GM18873 (cell line): Measurements from ENCODE around the gene USP17L17.
"Not testable (repeated sequence)": the region's sequence is repeated elsewhere in the genome, so short reads cannot be mapped to it uniquely, and the experiment has no call there.

Experiments
- ATAC-seq: cut with Tn5 transposase; IDR thresholded peaks from one replicate; pipeline ENCODE4 v1.9.1; 2021; ENCODE audit warnings: mild to moderate bottlenecking, moderate library complexity, moderate number of reproducible peaks; ENCODE audit not compliant: unreplicated experiment, low FRiP score

The USP17L17 gene, protein sequence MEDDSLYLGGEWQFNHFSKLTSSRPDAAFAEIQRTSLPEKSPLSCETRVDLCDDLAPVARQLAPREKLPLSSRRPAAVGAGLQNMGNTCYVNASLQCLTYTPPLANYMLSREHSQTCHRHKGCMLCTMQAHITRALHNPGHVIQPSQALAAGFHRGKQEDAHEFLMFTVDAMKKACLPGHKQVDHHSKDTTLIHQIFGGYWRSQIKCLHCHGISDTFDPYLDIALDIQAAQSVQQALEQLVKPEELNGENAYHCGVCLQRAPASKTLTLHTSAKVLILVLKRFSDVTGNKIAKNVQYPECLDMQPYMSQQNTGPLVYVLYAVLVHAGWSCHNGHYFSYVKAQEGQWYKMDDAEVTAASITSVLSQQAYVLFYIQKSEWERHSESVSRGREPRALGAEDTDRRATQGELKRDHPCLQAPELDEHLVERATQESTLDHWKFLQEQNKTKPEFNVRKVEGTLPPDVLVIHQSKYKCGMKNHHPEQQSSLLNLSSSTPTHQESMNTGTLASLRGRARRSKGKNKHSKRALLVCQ

DNA sequence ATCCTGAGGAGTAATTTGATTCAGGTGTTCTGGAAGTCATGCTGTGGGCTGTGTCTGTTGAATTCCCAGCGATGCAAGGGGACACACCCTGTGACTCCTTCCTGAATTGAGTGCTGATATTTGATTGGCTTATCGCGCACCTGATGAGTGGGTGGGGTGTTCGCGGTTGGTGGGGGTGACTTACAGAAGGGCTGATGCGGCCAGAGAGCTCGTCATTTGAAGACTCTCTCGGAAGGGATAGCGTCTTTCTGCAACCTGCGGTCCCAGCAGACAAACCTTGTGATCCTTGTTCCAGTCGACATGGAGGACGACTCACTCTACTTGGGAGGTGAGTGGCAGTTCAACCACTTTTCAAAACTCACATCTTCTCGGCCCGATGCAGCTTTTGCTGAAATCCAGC lies at the start of gene USP17L17:
USP17L17 (plus strand) TSS at position 301 of the 400 bp plus-strand sequence; CDS start at position 301, 0 bp downstream.
- ATAC-seq: not testable (repeated sequence)

DNA sequence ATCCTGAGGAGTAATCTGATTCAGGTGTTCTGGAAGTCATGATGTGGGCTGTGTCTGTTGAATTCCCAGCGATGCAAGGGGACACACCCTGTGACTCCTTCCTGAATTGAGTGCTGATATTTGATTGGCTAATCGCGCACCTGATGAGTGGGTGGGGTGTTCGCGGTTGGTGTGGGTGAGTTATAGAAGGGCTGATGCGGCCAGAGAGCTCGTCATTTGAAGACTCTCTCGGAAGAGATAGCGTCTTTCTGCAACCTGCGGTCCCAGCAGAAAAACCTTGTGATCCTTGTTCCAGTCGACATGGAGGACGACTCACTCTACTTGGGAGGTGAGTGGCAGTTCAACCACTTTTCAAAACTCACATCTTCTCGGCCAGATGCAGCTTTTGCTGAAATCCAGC lies 33.3 kb upstream of the USP17L17 start, which contains the start of gene USP17L10:
USP17L10 (plus strand) TSS at position 301 of the 400 bp plus-strand sequence; CDS start at position 301, 0 bp downstream.
- ATAC-seq: not testable (repeated sequence)

DNA sequence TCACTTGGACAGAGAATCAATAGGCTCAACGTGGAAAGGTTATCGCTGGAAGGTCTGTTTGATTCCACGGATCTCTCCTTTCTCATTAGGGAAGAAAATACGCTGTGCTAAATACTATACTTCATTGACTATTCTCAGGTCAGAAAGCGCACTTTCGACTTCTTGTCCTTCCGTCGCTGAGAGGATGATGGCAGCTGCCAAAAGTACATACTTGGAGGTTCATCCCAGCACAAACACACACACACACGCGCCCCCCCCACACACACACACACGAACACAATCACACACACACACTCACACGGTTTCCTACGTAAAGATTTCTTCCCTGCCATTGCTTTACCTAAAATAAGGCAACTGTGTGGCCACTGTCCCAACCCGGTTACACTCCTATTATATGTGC lies 29.0 kb upstream of the USP17L17 start:
- ATAC-seq: not testable (repeated sequence)

DNA sequence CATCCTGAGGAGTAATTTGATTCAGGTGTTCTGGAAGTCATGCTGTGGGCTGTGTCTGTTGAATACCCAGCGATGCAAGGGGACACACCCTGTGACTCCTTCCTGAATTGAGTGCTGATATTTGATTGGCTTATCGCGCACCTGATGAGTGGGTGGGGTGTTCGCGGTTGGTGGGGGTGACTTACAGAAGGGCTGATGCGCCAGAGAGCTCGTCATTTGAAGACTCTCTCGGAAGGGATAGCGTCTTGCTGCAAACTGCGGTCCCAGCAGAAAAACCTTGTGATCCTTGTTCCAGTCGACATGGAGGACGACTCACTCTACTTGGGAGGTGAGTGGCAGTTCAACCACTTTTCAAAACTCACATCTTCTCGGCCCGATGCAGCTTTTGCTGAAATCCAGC lies 28.6 kb upstream of the USP17L17 start, which contains the start of gene USP17L11:
USP17L11 (plus strand) TSS at position 301 of the 400 bp plus-strand sequence; CDS start at position 301, 0 bp downstream.
- not testable (repeated sequence) for ATAC-seq

DNA sequence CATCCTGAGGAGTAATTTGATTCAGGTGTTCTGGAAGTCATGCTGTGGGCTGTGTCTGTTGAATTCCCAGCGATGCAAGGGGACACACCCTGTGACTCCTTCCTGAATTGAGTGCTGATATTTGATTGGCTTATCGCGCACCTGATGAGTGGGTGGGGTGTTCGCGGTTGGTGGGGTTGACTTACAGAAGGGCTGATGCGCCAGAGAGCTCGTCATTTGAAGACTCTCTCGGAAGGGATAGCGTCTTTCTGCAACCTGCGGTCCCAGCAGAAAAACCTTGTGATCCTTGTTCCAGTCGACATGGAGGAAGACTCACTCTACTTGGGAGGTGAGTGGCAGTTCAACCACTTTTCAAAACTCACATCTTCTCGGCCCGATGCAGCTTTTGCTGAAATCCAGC lies 23.8 kb upstream of the USP17L17 start, which contains the start of gene USP17L12:
USP17L12 (plus strand) TSS at position 301 of the 400 bp plus-strand sequence; CDS start at position 301, 0 bp downstream.
- not testable (repeated sequence) for ATAC-seq

DNA sequence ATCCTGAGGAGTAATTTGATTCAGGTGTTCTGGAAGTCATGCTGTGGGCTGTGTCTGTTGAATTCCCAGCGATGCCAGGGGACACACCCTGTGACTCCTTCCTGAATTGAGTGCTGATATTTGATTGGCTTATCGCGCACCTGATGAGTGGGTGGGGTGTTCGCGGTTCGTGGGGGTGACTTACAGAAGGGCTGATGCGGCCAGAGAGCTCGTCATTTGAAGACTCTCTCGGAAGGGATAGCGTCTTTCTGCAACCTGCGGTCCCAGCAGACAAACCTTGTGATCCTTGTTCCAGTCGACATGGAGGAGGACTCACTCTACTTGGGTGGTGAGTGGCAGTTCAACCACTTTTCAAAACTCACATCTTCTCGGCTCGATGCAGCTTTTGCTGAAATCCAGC lies 19.1 kb upstream of the USP17L17 start, which contains the start of gene USP17L13:
USP17L13 (plus strand) TSS at position 301 of the 400 bp plus-strand sequence; CDS start at position 301, 0 bp downstream.
- ATAC-seq: not testable (repeated sequence)

DNA sequence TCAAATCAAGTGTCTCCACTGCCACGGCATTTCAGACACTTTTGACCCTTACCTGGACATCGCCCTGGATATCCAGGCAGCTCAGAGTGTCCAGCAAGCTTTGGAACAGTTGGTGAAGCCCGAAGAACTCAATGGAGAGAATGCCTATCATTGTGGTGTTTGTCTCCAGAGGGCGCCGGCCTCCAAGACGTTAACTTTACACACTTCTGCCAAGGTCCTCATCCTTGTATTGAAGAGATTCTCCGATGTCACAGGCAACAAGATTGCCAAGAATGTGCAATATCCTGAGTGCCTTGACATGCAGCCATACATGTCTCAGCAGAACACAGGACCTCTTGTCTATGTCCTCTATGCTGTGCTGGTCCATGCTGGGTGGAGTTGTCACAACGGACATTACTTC lies 13.4 kb upstream of the USP17L17 start:
- not testable (repeated sequence) for ATAC-seq

DNA sequence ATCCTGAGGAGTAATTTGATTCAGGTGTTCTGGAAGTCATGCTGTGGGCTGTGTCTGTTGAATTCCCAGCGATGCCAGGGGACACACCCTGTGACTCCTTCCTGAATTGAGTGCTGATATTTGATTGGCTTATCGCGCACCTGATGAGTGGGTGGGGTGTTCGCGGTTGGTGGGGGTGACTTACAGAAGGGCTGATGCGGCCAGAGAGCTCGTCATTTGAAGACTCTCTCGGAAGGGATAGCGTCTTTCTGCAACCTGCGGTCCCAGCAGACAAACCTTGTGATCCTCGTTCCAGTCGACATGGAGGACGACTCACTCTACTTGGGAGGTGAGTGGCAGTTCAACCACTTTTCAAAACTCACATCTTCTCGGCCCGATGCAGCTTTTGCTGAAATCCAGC lies 9.6 kb upstream of the USP17L17 start, which contains the start of gene USP17L15:
USP17L15 (plus strand) TSS at position 301 of the 400 bp plus-strand sequence; CDS start at position 301, 0 bp downstream.
- not testable (repeated sequence) for ATAC-seq

DNA sequence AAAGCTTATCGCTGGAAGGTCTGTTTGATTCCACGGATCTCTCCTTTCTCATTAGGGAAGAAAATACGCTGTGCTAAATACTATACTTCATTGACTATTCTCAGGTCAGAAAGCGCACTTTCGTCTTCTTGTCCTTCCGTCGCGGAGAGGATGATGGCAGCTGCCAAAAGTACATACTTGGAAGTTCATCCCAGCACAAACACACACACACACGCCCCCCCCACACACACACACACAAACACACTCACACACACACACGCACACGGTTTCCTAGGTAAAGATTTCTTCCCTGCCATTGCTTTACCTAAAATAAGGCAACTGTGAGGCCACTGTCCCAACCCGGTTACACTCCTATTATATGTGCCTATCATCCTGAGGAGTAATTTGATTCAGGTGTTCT lies 5.2 kb upstream of the USP17L17 start:
- not testable (repeated sequence) for ATAC-seq

DNA sequence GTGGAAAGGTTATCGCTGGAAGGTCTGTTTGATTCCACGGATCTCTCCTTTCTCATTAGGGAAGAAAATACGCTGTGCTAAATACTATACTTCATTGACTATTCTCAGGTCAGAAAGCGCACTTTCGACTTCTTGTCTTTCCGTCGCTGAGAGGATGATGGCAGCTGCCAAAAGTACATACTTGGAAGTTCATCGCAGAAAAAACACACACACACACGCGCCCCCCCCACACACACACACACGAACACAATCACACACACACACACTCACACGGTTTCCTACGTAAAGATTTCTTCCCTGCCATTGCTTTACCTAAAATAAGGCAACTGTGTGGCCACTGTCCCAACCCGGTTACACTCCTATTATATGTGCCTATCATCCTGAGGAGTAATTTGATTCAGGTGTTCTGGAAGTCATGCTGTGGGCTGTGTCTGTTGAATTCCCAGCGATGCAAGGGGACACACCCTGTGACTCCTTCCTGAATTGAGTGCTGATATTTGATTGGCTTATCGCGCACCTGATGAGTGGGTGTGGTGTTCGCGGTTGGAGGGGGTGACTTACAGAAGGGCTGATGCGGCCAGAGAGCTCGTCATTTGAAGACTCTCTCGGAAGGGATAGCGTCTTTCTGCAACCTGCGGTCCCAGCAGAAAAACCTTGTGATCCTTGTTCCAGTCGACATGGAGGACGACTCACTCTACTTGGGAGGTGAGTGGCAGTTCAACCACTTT lies 4.4 kb downstream of the USP17L17 start, which contains the start of gene USP17L18:
USP17L18 (plus strand) TSS at position 678 of the 728 bp plus-strand sequence; CDS start at position 678, 0 bp downstream.
- ATAC-seq: not testable (repeated sequence)

DNA sequence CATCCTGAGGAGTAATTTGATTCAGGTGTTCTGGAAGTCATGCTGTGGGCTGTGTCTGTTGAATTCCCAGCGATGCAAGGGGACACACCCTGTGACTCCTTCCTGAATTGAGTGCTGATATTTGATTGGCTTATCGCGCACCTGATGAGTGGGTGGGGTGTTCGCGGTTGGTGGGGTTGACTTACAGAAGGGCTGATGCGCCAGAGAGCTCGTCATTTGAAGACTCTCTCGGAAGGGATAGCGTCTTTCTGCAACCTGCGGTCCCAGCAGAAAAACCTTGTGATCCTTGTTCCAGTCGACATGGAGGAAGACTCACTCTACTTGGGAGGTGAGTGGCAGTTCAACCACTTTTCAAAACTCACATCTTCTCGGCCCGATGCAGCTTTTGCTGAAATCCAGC lies 9.4 kb downstream of the USP17L17 start, which contains the start of gene USP17L19:
USP17L19 (plus strand) TSS at position 301 of the 400 bp plus-strand sequence; CDS start at position 301, 0 bp downstream.
- ATAC-seq: not testable (repeated sequence)

DNA sequence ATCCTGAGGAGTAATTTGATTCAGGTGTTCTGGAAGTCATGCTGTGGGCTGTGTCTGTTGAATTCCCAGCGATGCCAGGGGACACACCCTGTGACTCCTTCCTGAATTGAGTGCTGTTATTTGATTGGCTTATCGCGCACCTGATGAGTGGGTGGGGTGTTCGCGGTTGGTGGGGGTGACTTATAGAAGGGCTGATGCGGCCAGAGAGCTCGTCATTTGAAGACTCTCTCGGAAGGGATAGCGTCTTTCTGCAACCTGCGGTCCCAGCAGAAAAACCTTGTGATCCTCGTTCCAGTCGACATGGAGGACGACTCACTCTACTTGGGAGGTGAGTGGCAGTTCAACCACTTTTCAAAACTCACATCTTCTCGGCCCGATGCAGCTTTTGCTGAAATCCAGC lies 14.1 kb downstream of the USP17L17 start, which contains the start of gene USP17L20:
USP17L20 (plus strand) TSS at position 301 of the 400 bp plus-strand sequence; CDS start at position 301, 0 bp downstream.
- not testable (repeated sequence) for ATAC-seq

DNA sequence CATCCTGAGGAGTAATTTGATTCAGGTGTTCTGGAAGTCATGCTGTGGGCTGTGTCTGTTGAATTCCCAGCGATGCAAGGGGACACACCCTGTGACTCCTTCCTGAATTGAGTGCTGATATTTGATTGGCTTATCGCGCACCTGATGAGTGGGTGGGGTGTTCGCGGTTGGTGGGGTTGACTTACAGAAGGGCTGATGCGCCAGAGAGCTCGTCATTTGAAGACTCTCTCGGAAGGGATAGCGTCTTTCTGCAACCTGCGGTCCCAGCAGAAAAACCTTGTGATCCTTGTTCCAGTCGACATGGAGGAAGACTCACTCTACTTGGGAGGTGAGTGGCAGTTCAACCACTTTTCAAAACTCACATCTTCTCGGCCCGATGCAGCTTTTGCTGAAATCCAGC lies 18.9 kb downstream of the USP17L17 start, which contains the start of gene USP17L21:
USP17L21 (plus strand) TSS at position 301 of the 400 bp plus-strand sequence; CDS start at position 301, 0 bp downstream.
- not testable (repeated sequence) for ATAC-seq

DNA sequence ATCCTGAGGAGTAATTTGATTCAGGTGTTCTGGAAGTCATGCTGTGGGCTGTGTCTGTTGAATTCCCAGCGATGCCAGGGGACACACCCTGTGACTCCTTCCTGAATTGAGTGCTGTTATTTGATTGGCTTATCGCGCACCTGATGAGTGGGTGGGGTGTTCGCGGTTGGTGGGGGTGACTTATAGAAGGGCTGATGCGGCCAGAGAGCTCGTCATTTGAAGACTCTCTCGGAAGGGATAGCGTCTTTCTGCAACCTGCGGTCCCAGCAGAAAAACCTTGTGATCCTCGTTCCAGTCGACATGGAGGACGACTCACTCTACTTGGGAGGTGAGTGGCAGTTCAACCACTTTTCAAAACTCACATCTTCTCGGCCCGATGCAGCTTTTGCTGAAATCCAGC lies 23.6 kb downstream of the USP17L17 start, which contains the start of gene USP17L22:
USP17L22 (plus strand) TSS at position 301 of the 400 bp plus-strand sequence; CDS start at position 301, 0 bp downstream.
- ATAC-seq: not testable (repeated sequence)

DNA sequence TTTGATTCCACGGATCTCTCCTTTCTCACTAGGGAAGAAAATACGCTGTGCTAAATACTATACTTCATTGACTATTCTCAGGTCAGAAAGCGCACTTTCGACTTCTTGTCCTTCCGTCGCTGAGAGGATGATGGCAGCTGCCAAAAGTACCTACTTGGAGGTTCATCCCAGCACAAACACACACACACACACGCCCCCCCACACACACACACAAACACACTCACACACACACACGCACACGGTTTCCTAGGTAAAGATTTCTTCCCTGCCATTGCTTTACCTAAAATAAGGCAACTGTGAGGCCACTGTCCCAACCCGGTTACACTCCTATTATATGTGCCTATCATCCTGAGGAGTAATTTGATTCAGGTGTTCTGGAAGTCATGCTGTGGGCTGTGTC lies 28.0 kb downstream of the USP17L17 start:
- ATAC-seq: not testable (repeated sequence)
